Adrenal gland (tissue), 5 donors: Measurements from ENCODE around the gene CCDC177.

Source experiments
- CTCF ChIP-seq, 6 experiments: fragments of 450-650 bp in 4 of 6; fragments of 200-600 bp in 2 of 6; sonication (generic) in 1 of 6; IDR thresholded peaks; 1 replicate in 5 of 6; 2 replicates in 1 of 6; pipeline versions ENCODE4 v1.5.1 to v1.8.0; 2016 to 2021; ENCODE audit warnings: antibody characterized with exemption in 6 of 6, mild to moderate bottlenecking in 2 of 6, moderate library complexity in 1 of 6
- POLR2A ChIP-seq, 2 donors: fragments of 450-650 bp; IDR thresholded peaks; one replicate each; pipeline ENCODE4 v1.6.1; 2017; ENCODE audit warnings: antibody characterized with exemption in 2 of 2, mild to moderate bottlenecking in 2 of 2, moderate library complexity in 1 of 2
- donor health status: DM: no; HTN: no; CAD: no.

- TF ChIP-seq CTCF (IDR thresholded peaks at IDR 0.05) (no peak), POLR2A (IDR thresholded peaks at IDR 0.05) (no peak)
Measured at GRCh38 chr14:69613312-69614073, 38.8 kb upstream of the CCDC177 start.
